ENCODE measurements around the gene PRKCD.

The PRKCD gene

DNA sequence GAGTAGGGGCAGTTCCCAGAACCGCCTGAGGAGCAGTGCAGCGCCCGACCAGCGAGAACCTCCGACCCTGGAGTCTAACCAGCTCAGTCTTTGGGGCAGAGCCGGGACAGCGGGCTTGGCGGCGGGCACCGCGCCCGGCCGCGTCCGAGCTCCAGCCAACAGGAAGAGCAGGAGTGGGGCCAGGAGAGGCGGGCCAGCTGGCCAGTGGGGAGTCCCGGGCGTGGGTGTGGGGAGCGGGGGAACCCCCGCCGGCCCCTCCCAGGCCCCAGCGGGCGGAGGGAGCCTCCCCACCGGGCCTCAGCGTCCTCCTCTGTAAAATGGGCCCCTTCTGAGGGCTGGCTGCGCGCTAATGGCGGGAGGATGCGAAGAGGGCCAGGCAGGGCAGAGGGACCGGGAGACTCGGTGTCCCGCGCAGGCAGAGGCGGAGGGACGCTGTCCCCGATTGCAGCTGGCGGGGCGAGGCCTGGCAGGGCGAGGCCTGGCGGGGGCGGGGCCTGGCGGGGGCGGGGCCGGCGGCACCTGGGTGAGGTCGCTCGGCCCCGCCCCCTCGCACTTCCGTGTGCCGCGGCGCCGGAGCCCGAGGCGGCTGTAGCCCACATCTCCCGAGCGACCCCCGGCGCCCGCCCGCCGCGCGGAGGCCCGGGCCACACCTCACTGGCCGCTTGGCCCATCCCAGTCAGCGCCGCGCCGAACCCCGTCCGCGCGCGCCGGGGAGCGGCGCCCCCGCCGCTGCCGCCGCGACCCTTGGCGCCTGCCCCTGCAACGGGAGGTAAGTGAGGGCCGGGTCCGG is at the start of gene PRKCD:
PRKCD (plus strand) TSS at position 550 of the 790 bp plus-strand sequence. CDS start 17,214 bp downstream, outside the sequence.
- peak; percentile 90 for DNase-seq

DNA sequence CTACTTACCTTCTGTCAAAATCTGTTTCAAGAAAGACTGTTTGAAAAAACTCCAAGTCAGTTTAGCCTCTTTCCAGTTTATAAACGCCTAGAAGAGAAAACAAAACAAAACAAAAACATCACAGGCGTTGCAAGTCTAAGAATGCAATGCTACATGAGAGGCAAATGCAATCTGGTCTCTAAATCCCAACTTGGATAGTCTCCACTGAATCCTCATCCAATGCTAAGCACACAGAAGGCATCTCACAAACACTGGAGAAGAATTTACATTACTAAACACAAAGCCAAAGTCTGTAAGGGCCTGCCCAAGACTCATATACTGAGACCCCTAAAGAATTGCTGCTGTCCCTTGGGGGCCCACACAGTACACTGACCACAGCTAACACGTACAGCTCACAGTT is 49.2 kb upstream of the PRKCD start:
- DNase-seq, result no peak

DNA sequence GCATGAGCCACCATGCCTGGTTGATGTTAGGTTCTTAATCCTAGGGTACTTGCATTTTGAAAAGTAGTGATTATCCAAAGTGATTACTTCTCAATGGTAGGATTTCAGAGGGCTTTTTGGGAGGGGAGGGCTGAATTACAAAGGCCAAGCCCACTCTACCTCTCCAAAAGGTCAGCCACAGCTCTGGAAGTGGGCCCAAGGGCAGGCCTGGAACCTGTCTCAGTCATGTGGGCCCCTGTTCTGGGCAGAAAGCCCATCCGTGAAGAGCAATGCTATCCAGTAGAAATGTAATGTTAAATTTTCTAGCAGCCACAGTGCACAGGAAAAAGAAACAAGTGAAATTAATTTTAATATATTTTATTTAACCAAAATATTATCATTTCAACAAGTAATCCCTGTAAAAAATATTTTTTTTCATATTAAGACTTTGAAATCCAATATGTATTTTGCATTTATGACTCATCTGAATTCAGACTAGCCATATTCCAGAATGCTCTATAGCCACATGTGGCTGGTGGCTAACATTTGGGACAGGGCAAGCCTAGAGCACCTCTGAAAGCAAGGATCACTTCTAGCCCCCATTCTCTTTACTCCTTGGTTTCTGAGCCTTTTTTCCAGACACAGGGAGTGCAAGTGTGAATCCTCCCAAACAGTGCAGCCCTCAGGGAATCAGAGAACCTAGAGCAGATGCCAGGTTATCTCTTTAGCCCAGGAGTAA is 47.6 kb upstream of the PRKCD start:
- DNase-seq, result no peak

DNA sequence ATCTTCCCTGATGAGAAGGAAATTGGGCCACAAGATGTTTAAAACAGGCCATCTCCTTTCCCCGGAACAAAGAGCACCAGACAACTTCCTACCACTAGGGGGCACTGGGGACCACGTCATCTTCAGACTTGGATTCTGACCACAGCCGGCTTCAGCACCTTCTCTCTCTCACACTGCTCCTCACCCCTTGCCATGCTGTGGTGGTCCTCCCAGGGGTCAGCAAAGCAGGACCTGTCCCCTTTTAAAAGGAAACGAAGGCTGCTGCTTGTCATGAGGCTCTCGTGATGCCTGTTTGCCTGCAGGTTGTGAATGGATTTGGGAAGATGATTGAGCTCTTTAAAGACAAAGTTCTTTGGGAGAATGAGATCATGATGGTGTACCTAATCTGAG is 47.0 kb upstream of the PRKCD start:
- peak; percentile 56 to 98 for DNase-seq

DNA sequence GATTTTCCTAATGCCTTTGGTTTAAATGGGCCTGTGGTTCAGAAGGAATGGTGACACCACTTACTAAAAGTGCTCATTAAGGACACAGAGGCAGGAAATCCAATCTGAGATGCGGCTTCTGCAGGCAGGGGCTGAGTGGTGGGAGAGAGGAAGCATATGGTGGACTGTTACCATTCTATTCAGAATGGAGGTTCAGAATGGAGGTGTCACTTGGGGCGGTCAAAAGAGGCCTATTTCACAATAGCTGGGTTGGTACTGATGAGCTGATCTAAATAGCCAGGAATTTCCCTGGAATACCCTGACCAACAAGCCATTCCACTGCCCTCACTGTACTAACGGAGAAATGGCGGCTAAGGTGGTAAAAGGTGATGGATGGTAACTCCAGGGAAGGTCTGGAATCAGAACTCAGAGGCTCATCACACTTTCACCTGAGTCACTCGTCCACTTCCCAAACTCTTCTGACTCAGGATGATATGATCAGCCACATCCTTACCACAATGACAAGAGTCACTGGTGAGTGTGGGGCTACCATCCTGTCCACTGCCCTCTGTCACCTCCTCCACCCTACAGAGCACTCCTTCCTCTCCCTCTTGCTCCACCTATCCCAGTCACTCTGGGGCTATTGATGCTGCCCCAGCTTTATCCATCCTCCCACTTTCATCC is 46.5 kb upstream of the PRKCD start:
- DNase-seq, result no peak

DNA sequence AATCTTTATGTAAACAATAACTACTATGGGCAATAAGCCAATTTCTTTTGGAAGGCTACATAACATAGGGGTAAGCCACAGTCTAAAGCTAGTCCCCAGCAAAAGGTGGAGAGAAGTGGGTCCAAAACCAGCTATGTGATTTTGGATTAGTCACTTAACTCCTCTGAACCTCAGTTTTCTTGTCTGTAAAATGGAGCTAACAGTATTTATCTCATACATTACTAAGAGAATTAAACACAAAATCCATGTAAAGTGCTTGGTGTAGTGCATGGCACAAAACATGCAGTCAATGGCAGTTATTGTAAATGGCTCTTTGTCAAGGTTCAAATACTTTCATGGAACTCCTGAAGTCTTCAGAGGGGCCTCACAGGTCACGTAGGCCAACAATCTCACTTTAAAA is 44.1 kb upstream of the PRKCD start:
- no peak for DNase-seq

DNA sequence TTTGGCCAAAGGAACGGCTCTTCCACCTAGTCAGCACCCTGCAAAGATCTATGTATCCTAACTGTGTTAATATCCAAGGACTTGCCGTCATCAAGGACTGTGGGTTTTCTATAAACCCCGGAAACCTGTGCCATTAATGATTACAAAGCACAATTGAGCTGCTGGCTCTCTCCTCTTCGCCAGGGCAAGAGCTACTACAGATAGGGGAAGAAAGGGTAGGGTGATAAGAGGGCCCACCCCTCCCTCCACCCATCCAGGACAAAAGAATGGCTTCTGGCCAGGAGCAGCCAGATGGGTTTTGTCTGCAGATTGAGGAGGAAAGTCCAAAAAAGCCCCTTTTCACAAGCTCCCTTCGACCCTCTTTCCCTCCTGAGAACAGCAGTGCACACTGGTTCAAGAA is 40.7 kb upstream of the PRKCD start:
- no peak for DNase-seq

DNA sequence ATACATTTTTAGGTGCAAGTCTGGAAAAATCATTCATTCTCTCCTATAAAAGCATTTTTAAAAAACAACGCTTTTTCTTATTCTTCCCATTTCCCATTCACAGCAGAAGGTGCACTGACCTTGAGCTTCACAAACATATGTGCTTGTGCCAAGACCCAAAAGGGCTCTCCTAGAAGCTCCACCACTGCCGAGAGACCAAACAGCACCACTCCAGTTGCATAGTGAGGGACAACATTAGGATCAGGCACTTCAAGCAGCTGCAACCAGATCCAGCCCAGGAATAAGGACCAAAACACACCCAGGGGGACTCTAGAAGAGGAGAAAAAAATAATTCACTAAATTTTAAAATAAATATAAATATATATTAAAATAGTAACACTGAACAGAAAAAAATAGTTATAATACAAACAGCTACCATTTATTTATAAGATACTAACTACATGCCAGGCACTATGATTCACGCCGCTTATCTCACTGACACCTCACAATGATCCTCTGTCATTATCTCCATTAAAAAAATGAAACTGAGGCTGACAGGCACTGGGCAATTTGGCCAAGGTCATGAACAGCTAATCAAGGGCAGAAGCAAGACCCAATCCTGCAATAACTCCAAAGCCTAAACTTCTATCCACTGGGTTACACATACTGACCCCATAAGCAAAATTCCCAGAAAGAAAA is 38.6 kb upstream of the PRKCD start:
- DNase-seq, result no peak

DNA sequence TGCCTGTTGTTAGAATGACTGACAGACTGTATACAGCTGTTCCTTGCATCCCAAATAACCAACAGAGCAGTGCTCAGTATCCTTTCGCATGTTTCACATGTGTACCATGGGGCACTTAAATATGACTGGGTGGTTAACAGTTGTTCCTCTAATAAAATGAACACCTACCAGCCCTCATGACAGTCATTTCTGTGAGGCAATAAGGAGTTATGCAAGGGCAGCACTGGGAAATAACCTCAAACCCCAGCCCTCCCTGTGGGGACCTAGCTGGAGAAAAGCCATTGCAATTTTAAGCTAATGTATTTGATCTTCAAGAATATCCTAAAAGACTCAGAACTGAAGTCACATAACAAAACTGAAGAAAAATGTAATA is 38.1 kb upstream of the PRKCD start:
- DNase-seq, result peak; percentile 92 to 96

DNA sequence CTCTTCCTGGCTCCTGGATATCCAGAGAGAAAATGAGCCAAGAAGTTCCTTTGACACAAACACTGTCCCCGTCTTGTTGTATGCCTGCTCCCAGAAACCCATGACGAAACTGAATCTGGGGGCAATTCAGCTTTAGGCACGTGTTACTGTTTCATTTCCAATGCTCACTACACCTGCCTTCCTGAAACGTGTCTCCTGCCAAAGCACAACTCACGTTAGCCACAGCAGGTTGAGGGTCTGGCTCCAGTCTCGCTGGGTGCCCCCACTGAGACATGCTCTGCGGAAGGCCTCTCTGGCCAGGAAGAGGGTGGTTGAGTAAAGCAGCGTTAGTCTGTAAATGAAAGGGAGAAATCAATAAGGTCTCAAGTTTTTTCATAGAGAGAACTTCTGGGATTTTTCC is 37.5 kb upstream of the PRKCD start:
- DNase-seq, result no peak

DNA sequence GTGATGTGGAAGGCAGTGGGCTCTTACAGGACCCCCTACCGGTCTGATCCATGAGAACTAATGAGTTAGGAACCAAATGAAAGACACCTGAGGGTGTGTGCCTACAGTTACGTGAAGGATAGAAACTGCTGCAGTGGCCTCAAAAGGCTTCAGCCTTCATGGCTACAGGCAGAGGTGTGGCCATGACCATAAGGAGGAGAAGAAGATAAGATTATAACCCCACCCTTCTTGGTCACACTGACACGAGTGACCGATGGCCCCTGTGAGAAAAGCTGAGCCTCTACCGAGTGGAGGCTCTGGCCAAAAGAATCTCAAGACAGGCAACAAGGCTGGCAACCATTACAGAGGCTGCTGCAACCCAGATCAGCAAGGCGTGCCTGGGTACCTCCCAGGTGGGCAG is 37.1 kb upstream of the PRKCD start:
- no peak for DNase-seq

DNA sequence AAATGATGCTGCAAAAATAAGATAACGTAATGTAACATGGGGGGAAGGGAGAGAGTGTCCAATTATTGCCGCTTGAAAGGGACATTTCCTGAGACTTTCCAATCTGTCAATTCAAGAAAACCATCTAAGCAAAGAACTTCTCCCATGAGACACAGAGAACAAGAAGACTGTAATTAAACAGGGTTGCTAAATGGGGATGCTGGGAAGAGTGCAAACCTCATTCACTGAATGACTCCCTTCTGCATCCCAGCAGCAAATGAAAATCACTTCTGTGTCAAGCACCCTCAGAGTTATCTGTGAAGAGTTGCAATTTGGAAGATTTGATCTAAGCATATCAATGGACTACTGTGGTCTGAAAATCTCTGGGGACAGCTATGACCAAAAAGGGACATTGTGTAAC is 34.4 kb upstream of the PRKCD start:
- no peak for DNase-seq

DNA sequence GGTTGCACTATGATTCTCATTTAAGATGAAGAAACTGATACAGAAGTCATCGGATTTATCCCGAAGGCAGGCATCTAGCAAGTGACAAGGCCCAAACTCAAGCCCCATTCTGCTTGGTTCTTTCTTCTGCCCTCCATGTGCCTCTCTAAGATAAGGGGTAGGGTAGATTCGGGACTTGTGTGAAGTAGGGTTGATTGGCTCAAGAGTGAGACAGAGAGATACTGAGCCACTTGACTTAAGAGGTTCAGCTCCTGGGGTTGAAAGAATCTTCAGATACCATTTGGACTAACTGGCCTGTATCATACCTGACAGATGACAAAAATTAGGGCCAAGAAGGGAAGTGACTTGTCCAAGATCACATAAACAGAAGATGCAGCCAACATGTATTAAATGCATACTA is 31.7 kb upstream of the PRKCD start:
- DNase-seq, result no peak

DNA sequence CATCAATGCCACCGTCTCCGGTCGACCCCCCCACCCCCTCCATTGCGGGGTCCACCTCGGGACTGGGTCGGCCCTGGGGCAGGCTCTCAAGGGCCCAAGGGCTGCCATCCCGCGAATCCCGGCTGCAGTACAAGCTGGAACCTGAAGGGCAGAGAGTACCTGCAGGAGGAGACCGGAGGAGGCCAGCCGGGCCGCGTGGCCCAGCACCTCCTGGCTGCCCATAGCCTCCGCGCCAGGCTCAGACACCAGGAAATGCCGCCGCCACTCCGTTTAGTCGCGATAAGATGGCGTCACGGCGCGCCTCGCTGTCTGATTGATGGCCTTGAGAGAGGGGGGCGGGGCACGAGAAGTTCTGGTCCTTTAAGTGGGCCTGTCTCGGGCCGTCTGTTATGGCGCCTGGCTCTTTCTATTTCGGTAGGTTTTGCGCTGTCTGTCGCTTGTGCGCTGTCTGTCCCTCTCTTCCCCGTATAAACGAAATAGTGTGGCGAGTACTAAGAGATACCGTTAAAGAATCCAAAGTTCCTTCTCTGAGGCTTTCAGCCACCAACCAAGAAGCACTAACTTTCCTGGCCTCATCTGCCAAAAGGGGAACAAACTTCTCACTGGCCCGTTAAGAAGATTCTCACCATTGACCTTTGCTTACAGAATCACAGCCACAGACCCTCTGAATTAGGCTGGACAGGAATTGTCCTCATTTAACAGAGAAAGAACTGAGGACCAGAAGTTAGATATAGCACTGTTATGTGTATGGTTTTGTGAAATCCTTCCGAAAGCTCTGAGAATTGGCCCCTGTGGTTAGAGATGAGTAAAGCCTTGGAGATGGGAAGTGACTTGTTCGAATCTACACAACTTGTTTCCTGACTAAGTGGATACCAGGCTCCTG is 30.6 kb upstream of the PRKCD start, which contains the start of gene RFT1:
RFT1 (minus strand) TSS at position 257 of the 883 bp plus-strand sequence; CDS start at position 222, 35 bp downstream.
- DNase-seq, result peak; percentile 94 to 99

DNA sequence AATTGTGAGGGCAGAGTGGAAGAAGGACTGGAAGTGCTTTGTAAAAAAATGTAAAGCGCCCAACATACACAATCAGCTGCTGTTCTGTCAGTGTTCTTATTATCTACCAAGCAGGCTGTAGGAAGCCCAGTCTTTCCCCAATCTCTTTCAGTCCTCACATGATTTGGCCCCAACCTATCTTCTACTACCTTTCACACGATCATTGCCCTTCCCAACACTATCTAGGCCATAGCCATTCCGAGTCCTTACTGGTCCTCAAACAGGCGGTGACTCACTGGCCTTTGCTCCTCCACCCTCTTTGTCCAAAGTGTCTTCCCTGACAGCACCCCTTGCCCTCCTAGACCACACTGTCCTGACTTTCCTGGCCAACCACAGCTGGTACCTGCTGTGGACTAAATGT is 29.9 kb upstream of the PRKCD start:
- DNase-seq, result no peak

DNA sequence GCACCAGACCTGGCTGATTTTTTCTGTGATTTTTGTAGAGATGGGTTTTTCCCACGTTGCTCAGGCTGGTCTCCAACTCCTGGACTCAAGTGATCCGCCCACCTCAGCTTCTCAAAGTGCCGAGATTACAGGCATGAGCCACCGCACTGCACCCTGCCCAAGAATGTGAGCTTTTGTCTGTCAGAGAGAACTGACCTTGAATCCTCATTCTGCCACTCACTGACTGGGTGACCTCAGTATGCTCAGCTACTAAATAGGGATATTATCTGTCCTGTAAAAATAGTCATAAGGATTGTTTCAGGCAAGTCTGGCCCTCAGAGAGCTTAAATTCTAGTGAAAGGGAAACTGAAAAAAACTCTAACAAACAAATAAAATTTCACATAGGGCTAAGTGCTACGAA is 28.7 kb upstream of the PRKCD start:
- DNase-seq, result peak in 1 of 2 donors; percentile 79

DNA sequence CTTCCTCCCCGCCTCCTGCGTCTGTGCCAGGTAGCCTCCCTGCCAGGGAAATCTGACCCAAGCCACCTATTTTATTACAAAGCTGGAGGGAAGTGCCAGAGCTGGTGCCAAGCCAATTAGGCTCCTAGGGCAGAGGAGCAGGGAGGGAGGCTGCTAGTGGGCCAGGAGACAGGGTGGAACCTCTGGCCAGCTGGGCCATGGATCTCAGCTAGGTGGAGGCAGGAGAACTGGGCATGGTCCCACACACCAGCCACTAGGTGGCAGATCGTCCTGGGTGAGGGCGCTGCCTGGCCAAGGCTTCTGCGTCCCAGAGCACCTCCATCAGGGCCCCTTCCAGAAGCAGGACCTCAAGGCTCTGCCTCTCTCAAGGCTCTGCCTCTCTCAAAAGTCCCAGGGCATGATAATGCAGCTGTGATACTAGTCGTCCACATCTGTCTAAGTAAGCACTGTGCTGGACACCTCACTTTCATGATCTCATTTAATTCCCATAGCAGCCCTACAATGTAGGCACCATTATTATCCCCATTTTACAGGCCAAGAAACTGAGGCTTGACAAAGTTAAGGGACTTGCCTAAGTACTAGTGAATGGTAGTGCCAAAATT is 26.3 kb upstream of the PRKCD start:
- DNase-seq, result peak; percentile 69 to 77

DNA sequence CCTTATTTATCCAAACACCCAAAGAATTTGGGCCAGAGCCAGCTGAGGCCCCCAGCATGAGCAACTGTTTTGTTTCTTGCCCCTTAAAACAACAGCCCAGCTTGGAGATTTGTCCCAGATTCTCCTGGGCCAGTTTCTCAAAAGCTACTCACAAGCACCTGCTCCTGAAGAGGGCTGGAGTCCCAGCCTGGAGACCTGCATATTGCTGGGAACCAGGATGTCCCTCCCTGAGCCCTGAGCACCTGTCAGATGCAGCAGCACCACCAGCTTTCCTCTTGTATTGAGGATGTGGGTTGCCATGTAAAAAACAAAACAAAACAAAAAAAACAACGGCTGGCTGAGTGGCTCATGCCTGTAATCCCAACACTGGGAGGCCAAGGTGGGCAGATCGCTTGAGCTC is 23.8 kb upstream of the PRKCD start:
- DNase-seq, result no peak

DNA sequence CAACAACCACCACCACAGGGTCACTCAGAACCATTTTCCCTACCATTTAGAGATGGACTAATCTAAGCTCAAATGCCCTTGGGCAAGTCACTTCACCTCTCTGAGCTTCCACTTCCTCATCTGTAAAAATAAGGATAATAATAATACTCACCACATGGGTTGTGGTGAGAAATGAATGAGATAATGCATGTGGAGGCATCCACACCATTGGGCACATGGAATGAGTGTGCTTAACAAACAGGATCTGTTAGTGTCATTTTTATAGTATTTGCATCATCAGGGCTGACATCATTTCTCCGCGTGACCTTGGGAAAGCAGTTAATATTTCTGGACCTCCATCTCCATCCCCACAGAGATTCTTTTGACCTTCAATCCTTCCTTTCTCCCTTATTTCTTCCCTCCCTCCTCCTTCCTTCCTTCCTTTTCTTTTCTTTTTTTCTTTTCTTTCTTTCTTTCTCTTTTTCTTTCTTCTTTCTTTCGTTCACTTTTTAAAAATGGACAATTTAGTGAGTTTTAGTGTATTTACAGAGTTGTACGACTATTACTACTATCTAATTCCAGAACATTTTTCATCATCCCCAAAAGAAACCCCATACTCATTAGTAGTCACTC is 23.1 kb upstream of the PRKCD start:
- DNase-seq, result peak; percentile 85 to 90

DNA sequence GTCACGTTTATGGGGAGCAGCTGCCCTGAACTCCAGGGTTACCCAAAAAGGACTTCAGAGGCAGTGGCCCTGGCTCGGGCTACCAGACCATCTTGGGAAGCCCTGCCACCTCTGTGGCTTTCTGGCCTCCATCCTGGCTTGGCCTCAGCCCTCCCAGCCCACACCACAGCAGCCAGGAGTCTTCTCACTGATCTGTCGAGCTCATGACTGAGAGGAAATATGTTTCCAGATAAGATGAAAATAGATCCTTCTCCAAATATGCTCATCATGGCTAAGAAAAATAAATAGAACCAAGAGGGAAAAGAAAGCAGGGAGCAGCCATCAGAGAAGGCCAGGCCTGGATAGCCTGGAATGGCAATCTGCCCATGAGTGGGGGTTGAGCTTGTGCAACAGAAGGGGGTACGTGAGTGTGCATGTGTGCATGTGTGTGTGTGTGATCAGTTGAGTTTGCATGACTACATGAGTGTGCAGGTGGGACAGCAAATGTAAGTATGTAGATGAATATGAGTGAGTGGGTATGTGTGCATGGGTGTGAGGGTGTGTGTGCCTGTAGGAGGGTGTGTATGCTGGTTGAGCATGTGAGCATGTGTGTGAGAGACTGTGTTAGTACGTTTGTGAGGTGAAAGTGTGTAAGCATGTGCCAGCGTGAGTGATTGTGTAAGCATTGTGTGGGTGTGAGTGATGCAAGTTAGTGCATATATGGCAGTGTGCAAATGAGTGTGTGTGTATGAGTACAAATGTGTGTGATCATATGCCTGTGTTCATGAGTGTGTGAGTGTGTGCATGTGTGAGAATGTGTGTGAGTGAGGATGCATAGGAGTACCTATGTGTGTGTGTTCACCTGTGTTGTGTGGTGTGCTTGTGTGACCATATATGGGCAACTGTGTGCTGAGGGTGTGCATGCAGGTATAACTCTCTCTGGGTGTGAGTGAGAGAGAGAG is 20.8 kb upstream of the PRKCD start:
- no peak for DNase-seq

Data from inflammatory macrophage treated with lipopolysaccharide for 1 hour (primary cell).